IPS-NIHi7 (cell line): ENCODE results near the gene HELZ.
"Not testable (repeated sequence)": the region's sequence is repeated elsewhere in the genome, so short reads cannot be mapped to it uniquely, and the experiment has no call there.

Experiments
- DNase-seq: peaks from one replicate; pipeline ENCODE4 v3.0.0; 2012; ENCODE audit warnings: mixed read lengths; ENCODE audit errors: extremely low spot score

The HELZ gene, protein sequence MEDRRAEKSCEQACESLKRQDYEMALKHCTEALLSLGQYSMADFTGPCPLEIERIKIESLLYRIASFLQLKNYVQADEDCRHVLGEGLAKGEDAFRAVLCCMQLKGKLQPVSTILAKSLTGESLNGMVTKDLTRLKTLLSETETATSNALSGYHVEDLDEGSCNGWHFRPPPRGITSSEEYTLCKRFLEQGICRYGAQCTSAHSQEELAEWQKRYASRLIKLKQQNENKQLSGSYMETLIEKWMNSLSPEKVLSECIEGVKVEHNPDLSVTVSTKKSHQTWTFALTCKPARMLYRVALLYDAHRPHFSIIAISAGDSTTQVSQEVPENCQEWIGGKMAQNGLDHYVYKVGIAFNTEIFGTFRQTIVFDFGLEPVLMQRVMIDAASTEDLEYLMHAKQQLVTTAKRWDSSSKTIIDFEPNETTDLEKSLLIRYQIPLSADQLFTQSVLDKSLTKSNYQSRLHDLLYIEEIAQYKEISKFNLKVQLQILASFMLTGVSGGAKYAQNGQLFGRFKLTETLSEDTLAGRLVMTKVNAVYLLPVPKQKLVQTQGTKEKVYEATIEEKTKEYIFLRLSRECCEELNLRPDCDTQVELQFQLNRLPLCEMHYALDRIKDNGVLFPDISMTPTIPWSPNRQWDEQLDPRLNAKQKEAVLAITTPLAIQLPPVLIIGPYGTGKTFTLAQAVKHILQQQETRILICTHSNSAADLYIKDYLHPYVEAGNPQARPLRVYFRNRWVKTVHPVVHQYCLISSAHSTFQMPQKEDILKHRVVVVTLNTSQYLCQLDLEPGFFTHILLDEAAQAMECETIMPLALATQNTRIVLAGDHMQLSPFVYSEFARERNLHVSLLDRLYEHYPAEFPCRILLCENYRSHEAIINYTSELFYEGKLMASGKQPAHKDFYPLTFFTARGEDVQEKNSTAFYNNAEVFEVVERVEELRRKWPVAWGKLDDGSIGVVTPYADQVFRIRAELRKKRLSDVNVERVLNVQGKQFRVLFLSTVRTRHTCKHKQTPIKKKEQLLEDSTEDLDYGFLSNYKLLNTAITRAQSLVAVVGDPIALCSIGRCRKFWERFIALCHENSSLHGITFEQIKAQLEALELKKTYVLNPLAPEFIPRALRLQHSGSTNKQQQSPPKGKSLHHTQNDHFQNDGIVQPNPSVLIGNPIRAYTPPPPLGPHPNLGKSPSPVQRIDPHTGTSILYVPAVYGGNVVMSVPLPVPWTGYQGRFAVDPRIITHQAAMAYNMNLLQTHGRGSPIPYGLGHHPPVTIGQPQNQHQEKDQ (N-terminal part only)

DNA sequence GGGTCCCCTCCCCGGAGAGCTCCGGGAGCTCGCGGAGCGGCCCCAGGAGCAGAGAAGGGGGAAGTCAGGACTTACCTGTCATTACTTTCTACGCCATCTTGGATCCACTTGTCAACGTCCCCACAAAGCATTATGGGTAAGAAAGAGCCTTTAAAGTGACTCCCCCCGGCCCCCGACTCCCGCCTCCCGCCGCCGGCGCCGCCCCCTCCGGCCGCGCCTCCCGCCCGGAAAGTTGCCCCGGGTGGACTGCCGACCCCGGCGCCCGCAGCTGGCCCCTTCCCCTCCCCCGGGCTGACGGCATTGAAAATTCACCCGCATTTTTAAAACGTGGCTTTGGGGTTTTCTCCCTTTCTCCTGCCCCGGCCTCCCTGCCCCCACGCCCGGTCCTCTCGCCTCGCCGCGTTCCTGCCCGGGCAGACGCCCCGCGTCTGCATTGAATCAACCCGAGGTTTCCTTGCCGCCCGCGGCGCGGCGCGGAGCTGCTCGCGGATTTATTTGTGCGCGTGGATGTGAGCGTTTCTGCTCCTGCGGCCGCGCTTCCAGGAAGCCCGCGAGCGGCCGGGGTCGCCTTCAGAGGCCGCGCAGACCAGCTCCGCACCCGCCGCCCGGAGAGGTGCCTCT is at the start of gene HELZ:
TSS of gene HELZ (minus strand) at position 124 of the 621 bp plus-strand sequence. CDS start 26,392 bp downstream, outside the sequence.
- peak; percentile 80 for DNase-seq

DNA sequence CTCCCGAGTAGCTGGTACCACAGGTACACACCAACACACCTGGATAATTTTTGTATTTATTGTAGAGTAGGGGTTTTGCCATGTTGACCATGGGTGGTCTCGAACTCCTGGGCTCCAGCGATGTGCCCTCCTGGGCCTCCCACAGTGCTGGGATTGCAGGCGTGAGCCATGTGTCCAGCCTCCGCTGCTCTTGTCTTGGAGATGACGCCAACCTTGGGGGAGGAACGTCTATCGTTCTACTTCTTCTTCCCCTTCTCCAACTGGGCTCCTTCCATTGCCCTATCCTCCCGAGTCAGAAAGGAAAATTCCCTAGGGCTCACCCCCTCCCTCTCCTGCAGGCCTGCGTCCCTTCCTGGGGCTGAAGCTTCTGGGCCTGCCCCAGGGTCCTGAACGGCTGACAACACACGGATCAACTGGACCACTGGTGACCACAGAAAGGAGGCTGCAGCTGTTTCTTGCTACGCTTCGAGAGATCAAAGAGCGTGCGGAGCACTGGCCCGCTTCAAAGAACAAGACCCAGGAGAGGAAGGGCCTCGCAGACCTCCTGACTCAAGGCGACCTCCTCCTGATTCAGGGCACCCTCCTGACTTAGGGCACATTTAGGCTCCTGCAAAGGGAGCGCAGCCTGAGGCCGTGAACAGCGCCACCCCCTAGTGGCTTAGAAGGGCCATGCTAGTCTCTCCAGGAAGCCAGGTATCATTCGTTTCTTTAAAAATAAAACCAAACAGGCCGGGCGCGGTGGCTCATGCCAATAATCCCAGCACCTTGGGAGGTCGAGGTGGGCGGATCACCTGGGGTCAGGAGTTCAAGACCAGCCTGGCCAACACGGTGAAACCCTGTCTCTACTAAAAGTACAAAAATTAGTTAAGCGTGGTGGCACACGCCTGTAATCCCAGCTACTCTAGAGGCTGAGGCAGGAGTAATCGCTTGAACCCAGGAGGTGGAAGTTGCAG is 48.5 kb upstream of the HELZ start:
- DNase-seq = peak; percentile 86

DNA sequence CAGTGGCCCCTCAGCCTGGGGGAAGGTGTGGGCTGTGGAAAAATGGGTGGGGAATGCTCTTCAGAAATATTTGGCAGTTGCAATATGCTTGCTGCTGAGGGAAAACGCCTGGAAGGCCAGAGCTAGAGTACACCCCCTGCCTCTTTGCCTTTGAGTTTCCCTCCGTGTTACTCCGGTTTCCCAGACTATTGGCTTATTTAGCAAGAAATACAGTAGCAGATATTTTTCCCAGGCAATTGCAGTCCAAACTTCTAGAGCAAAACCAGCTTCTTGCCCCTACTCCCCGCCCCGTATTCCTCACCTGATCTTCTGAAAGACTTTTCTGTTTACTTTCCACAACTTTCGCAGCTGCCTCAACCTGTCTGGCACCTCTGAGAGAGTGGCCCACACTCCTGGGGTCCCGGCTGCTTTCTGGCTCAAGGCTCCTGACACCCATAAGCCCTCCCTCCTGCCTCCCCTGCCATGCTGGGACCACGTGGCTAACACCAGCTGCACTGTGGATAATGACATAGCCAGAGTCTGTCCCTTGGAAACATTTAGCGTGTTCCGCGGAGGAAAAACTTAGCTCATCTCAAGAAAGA is 45.8 kb upstream of the HELZ start:
- DNase-seq = peak; percentile 34

DNA sequence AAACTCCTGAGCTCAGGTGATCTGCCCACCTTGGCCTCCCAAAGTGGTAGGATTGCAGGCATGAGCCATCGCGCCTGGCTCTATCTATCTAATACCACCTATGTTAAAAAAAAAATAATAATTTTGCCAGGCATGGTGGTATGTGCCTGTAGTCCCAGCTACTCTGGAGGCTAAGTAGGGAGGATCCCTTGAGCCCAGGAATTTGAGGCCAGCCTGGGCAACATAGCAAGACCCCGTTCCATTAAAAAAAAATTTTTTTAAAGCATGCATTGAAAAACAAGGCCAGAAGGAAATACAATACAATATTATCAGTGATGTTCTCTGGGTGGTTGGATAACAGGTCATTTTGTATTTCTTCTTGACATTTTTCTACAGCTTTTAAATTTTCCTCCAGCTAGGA is 45.2 kb upstream of the HELZ start:
- no peak for DNase-seq

DNA sequence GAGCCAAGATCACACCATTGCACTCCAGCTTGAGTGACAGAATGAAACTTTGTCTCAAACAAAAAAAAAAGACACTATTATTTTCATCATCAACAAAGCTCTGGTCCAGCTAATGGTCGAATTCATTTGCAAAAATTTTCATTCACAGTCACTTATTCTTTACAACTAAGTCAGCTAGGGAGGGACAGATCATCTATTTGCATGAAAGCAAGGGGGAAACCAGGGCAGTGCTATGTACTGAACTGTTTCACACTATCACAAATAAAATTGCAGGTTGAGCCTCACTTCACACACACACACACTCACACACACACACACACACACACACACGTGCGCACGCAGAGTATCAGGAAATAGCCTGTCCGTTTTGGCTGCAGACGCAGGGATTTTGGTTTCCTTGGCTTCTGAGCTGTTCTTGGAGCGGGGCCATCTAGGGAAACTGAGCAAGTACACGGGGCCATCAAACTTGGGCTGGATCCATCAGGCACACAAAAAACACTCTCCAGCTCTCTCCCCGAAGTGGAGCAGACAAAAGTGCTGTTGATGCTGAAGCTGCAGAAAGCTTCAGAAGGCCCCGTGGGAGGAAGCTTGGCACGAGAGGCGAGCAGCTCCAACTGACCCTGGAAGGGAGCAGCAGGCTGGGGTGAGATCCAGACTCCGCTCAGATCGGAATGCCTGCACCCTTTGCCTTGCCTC is 44.3 kb upstream of the HELZ start:
- DNase-seq = peak; percentile 23

DNA sequence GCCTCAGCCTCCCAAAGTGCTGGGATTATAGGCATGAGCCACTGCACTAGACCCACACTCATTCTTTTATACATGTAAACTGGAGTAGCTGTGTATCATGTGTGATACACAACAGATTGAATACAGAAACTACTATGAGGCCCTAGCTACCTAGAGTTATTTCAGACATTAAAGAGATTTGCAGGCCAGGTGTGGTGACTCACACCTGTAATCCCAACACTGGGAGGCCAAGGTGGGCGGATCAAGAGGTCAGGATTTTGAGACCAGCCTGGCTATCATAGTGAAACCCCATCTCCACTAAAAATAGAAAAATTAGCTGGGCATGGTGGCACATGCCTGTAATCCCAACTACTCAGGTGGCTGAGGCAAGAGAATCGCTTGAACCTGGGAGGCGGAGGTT is 41.8 kb upstream of the HELZ start:
- not testable (repeated sequence) for DNase-seq

DNA sequence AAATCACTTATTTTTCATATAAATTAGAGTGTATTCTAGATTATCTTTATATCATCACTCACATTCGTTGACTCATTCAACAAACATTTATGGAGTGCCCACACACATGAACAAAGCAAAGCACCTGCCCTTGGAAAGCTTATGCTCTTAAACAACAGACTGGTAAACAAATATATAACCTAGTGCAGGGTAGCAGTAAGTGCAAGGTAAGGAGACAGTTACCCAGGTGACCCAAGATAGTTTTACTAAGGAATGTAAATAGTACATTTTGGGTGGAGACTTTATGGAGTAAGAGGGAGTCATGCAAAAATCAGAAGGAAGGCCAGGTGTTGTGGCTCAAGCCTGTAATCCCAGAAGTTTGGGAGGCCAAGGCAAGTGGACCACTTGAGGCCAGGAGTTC is 40.4 kb upstream of the HELZ start:
- DNase-seq = no peak

DNA sequence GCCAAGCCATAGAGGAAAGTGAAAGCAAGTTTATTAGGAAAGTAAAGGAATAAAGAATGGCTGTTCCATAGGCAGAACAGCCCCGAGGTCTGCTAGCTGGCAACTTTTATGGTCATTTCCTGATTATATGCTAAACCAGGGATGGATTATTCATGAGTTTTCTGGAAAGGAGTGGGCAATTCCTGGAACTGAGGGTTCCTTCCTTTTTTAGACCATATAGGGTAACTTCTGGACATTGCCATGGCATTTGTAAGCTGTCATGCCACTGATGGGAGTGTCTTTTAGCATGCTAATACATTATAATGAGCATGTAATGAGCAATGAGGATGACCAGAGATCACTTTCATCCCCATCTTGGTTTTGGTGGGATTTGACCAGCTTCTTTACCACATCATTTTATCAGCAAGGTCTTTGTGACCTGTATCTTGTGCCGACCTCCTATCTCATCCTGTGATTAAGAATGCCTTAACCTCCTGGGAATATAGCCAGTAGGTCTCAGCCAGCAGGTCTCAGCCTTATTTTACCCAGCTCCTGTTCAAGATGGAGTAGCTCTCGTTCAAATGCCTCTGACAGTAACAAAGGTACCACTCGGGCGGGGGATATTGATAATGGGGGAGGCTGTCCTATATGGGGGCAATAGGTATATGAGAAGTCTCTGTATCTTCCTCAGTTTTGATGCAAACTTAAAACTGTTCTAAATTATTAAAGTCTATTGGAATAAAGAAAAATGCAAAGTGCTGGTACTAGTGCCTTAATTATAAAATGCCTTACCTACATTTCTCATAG is 38.9 kb upstream of the HELZ start:
- no peak for DNase-seq

DNA sequence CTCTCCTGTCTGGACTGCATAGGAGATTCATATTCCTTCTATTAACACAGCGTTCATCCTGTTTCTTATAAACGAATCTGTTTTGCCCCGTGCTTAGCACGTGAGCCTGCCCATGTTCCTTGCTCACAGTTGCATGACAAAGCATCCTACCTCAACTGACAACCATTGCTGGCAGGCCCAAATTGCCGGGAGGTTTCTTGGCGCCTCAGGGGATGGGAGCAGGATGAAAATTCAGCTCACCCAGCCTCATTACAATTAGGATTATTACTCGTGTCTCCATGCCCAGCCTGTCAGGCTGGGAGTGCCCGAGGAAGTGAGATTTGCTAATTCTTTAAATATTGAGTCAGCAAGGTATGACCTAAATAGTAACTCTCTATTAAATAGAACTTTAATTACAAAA is 36.7 kb upstream of the HELZ start:
- peak; percentile 35 for DNase-seq

DNA sequence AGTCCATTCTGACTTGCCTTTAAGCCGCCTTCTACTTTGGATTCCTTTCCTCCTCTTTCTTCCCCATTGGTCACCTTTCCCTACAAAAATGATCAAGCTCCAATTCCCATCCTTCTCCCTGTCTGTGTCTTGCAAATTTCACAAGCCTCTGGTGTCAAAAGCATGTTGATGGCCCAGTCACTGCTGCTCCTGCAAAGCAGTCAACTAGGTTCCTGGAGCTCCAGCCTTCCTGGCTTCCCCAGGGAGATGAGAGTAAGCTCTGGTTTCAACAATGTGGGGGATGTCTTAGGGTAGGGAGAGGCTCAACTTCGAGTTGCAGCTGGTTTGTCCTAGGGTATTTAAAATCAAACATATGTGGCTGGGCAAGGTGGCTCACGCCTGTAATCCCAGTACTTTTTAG is 36.1 kb upstream of the HELZ start:
- DNase-seq = peak; percentile 27

DNA sequence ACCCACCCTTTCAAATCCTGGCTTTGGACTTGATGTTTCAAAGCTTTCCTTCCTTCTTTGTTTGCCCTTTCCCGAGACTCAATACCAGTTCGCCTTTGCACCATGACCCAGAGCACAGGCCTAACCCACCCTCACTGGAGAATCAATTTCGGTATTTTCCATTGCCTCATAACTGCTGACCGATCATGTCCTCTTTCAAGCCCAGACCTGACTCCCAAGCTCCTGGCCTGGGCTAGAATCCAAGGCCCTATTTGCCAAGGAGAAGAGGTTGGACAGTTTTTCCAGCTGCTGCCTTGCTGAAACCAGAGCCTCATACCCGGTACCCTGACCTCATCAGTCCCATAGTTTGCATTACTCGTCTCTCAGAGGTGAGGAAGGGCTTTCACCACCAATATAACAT is 35.3 kb upstream of the HELZ start:
- DNase-seq = no peak

DNA sequence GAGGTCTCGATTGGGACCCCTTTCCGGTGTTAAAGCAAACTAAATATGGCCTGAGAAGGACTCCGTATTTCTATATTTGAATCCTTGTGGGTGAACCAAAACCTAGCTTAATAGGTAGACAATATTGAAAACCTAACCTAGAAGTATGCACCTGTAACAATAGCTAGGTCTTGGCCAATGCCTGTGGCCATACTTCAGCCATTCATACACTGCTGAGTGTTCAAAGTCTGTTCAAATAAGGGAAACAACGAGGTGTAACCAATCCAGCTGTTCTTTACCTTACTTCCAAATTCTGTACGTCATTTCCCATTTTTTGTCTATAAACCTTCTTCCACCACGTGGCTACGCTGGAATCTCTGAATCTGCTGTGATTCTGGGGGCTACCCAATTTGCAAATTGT is 34.1 kb upstream of the HELZ start:
- no peak for DNase-seq

DNA sequence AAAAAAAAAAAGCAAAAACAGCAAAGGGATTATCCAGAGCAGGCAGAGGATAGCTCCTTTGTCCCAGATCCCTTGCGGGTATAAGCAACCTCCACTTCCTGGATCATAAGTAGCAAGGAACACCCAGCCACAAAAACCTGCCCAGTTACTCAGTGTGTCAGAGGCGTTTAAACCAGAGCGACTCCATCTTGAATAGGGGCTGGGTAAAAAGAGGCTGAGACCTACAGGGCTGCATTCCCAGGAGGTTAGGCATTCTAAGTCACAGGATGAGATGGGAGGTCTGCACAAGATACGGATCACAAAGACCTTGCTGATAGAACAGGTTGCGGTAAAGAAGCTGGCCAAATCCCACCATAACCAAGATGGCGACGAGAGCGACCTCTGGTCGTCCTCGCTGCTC is 33.4 kb upstream of the HELZ start:
- no peak for DNase-seq

DNA sequence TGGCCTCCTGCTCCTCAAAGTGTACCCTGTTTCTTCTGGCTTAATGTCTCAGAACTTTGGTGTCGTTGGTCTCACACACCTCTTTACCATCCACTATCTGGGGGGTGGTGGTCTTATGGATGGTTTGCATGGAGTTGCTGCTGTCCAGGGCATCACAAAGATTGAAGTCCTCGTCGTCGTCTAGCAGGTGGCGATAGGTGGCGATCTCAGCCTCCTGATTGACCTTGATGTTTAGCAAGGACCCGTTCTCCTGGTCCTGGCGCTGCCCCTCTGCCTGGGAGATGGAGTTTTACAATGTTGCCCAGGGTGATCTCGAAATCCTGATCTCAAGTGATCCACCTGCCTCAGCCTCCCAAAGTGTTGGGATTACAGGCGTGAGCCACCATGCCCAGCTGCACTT is 31.1 kb upstream of the HELZ start:
- peak; percentile 69 for DNase-seq

DNA sequence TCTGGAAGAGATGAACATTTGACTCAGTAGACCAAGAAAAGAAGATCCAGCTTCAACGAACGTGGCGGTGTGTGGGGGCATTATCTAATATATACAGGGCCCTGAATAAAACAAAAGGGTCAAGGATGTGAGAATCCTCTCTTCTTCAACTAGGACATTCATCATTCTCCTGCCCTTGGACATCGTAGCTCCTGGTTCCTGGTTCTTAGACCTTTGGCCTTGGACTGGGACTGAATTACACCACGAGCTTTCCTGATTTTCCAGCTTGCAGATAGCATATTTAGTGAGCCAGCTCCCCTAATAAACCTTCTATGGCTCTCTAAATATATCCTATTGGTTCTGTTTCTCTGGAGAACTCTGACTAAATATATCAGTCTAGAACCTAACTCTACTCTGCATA is 29.5 kb upstream of the HELZ start:
- DNase-seq = no peak

DNA sequence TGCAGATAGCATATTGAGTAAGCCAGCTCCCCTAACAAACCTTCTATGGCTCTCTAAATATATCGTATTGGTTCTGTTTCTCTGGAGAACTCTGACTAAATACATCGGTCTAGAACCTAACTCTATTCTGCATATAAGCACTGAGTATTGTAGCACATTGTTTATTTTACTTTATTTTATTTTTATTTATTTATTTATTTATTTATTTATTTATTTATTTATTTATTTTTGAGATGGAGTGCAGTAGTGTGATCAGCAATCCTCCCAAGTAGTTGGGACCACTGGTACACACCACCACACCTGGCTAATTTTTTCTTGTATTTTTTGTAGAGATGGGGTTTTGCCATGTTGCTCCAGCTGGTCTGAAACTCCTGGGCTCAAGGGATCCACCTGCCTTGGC is 28.9 kb upstream of the HELZ start:
- DNase-seq = no peak

DNA sequence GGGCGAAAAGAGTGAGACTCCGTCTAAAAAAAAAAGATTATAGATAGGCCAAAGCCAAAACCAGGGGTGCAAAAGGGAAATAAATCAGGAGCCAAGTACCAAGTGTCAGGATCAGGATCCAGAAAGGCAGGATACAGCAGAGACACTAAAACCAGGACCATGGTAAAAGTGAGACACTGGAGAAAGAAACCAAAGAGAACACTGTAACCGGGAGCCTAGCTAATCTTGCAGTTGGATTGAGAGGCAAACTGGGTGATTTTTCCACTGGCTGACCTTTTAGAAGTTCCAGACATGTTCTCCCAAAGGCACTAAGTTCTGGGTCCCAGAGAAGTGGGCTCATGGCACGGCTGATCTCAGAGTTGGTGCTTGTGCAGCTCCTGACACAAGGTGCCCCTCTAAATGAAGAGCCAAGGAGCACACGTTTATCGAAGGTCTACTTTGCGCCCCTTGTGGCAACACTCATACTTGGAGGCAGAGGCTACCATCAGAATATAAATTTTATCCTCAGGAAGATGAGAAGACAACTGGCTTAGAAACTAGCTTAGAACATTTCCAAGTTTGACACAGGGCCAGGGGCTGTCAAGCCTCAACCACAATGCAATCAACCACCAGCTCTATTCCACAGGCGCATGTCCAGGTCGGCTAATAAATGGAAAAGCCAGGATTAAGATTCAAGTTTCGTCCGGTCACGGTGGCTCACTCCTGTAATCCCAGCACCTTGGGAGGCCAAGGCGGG is 27.5 kb upstream of the HELZ start:
- DNase-seq = peak; percentile 78

DNA sequence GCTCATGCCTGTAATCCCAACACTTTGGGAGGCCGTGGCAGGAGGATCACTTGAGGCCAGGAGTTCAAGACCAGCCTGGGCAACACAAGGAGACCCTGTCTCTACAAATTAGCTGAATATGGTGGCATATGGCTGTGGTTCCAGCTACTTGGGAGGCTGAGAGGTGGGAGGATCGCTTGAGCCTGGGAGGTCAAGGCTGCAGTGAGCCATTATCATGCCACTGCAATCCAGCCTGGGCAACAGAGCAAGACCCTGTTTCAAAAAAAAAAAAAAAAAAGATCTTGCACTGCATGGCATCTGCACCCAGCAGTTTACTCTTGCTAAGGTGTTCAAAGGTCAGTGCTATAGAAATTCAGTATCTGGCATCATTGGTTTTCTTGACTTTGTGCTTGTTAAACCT is 26.2 kb upstream of the HELZ start:
- not testable (repeated sequence) for DNase-seq
